ENCODE results near the gene BCAM.

BCAM gene

GRCh38 chr19:44792281-44792680 lies 16.6 kb upstream of the BCAM start:
- DNase-seq = no peak

GRCh38 chr19:44794610-44795009 lies 14.3 kb upstream of the BCAM start:
- no peak for DNase-seq

- no peak for DNase-seq
These were observed 13.4 kb upstream of the BCAM start for GRCh38 chr19:44795398-44795987.

- DNase-seq = no peak
These were observed 12.2 kb upstream of the BCAM start for GRCh38 chr19:44796701-44797115.

- no peak for DNase-seq
These were observed 9.1 kb upstream of the BCAM start for GRCh38 chr19:44799627-44800346.

- peak; percentile 93 for DNase-seq
These were observed 8.4 kb upstream of the BCAM start for GRCh38 chr19:44800461-44800860.

- no peak for DNase-seq
These were observed 5.2 kb upstream of the BCAM start for GRCh38 chr19:44803442-44804428.

GRCh38 chr19:44806291-44806690 lies 2.6 kb upstream of the BCAM start:
- DNase-seq = no peak

GRCh38 chr19:44807162-44807561 lies 1.7 kb upstream of the BCAM start:
- no peak for DNase-seq

GRCh38 chr19:44807652-44808462 lies 1.0 kb upstream of the BCAM start:
- no peak for DNase-seq

- no peak for DNase-seq
These were observed 802 bp downstream of the BCAM start for GRCh38 chr19:44809577-44810233.

GRCh38 chr19:44810234-44811121 lies 1.6 kb downstream of the BCAM start:
- no peak for DNase-seq

- no peak for DNase-seq
These were observed 2.2 kb downstream of the BCAM start for GRCh38 chr19:44811122-44811419.

- no peak for DNase-seq
These were observed 3.3 kb downstream of the BCAM start for GRCh38 chr19:44812142-44812718.

- DNase-seq = no peak
These were observed 4.4 kb downstream of the BCAM start for GRCh38 chr19:44813070-44813840.

- DNase-seq = no peak
These were observed 5.1 kb downstream of the BCAM start for GRCh38 chr19:44813841-44814470.

- DNase-seq = no peak
These were observed 5.6 kb downstream of the BCAM start for GRCh38 chr19:44814517-44814916.

GRCh38 chr19:44816301-44816700 lies 7.4 kb downstream of the BCAM start:
- DNase-seq = no peak

- DNase-seq = no peak
These were observed 9.0 kb downstream of the BCAM start for GRCh38 chr19:44817725-44818465.
